NT2/D1 (cell line): ENCODE measurements around the gene SCEL.

ENCODE experiments used
- SUZ12 ChIP-seq: IDR thresholded peaks from 2 replicates; pipeline ENCODE4 v1.6.1; 2011; ENCODE audit not compliant: insufficient read length, insufficient read depth; ENCODE audit errors: extremely low read depth
- ZNF274 ChIP-seq: IDR thresholded peaks from 2 replicates; pipeline ENCODE4 v1.6.1; 2011; ENCODE audit warnings: mild to moderate bottlenecking, low read depth, low read length

GRCh38 chr13:77510156-77510555 lies 25.4 kb upstream of the SCEL start:
- no peak for TF ChIP-seq ZNF274
- no peak for TF ChIP-seq SUZ12
